Activated CD4-positive, alpha-beta T cell treated with anti-CD3 and anti-CD28 coated beads, Interleukin-2, Interleukin-4, amounts not matched to agents 100 ng/mL and 50 ng/mL, durations not matched to agents 16 hours and 8 hours (primary cell): ENCODE data around the gene SLC23A2.
"Not testable (repeated sequence)": the region's sequence is repeated elsewhere in the genome, so short reads cannot be mapped to it uniquely, and the experiment has no call there.

Source experiments
- DNase-seq: peaks from one replicate; pipeline ENCODE4 v3.0.0-alpha.2; 2020; ENCODE audit warnings: low spot score

Gene SLC23A2

GRCh38 chr20:4902788-4903187, 98.5 kb downstream of the SLC23A2 start:
- no peak for DNase-seq

- no peak for DNase-seq
These were observed 100.1 kb downstream of the SLC23A2 start for GRCh38 chr20:4901031-4901818.

- no peak for DNase-seq
These were observed 102.7 kb downstream of the SLC23A2 start for GRCh38 chr20:4898282-4899244.

GRCh38 chr20:4897600-4897999, 103.7 kb downstream of the SLC23A2 start:
- DNase-seq, result no peak

GRCh38 chr20:4896971-4897497, 104.3 kb downstream of the SLC23A2 start:
- no peak for DNase-seq

- no peak for DNase-seq
These were observed 105.1 kb downstream of the SLC23A2 start for GRCh38 chr20:4896119-4896702.

GRCh38 chr20:4894981-4895381, 106.3 kb downstream of the SLC23A2 start:
- no peak for DNase-seq

- no peak for DNase-seq
These were observed 106.9 kb downstream of the SLC23A2 start for GRCh38 chr20:4894409-4894808.

GRCh38 chr20:4893709-4894108, 107.6 kb downstream of the SLC23A2 start:
- no peak for DNase-seq

- no peak for DNase-seq
These were observed 109.3 kb downstream of the SLC23A2 start for GRCh38 chr20:4891997-4892396.

GRCh38 chr20:4891190-4891763, 110.0 kb downstream of the SLC23A2 start:
- DNase-seq, result no peak

- no peak for DNase-seq
These were observed 111.9 kb downstream of the SLC23A2 start for GRCh38 chr20:4889446-4889845.

GRCh38 chr20:4887586-4887985, 113.7 kb downstream of the SLC23A2 start:
- DNase-seq, result no peak

- DNase-seq, result no peak
These were observed 114.4 kb downstream of the SLC23A2 start for GRCh38 chr20:4886771-4887527.

- no peak for DNase-seq
These were observed 115.4 kb downstream of the SLC23A2 start for GRCh38 chr20:4885877-4886276.

- DNase-seq, result no peak
These were observed 117.8 kb downstream of the SLC23A2 start for GRCh38 chr20:4883546-4883945.

- DNase-seq, result no peak
These were observed 118.3 kb downstream of the SLC23A2 start for GRCh38 chr20:4883051-4883450.

GRCh38 chr20:4881006-4881730, 120.1 kb downstream of the SLC23A2 start:
- no peak for DNase-seq

- no peak for DNase-seq
These were observed 121.3 kb downstream of the SLC23A2 start for GRCh38 chr20:4880051-4880450.

- DNase-seq, result not testable (repeated sequence)
These were observed 123.2 kb downstream of the SLC23A2 start for GRCh38 chr20:4878099-4878498.

- no peak for DNase-seq
These were observed 124.6 kb downstream of the SLC23A2 start for GRCh38 chr20:4876731-4877130.
